NB4 (cell line): ENCODE results near the gene DYSF.

Source experiments
- CTCF ChIP-seq: IDR thresholded peaks from one replicate; pipeline ENCODE4 v1.5.1; 2012; ENCODE audit warnings: low read depth, low read length
- MAX ChIP-seq: IDR thresholded peaks from 2 replicates; pipeline ENCODE4 v1.6.1; 2011; ENCODE audit warnings: low read depth, low read length
- POLR2A ChIP-seq: IDR thresholded peaks from 2 replicates; pipeline ENCODE4 v1.6.1; 2011; ENCODE audit warnings: mild to moderate bottlenecking; ENCODE audit not compliant: insufficient read length; ENCODE audit errors: extremely low read depth

DNA sequence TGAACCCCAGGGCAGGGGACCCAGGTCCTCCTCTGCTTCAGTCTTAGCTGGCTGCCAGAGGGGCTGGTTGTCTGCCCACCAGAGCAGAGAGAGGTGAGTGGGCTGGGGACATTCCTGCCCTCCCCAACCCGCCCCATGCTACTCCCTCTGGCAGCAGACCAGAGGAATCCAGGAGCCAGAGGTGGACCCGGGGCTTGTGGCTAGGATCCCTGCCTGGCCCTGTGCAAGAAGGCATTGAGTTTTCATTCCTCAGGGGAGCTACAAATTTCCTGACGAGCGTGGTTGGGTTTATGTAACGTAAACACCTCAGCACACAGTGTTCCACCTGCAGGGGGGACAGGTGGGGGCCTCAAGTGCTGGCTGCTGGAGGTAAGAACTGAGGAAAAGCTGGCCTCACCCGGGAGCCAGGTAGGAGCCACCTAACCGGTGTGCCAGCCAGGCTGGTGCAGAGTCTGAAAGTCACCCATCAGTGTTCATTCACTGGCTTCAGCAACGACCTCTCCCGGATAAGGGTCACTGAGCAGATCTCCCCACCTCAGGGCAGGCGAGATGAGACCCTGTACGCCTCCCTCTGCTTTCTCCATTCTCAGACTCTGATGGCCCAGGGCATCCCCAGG lies 246.8 kb downstream of the DYSF start:
- TF ChIP-seq CTCF = no peak
- TF ChIP-seq MAX = no peak
- TF ChIP-seq POLR2A = no peak
